Psoas muscle (tissue), 8 donors: ENCODE measurements around the gene SERPINB1. TPM values are rescaled to one million over a fixed set of nuclear protein-coding genes. Genes with fewer than 3 reads are reported as not detected.

Experiments
- ATAC-seq, 4 donors: fragments of 200-7000 bp; cut with Tn5 transposase; one replicate each; pipeline ENCODE4 v1.9.1; 2020; ENCODE audit warnings: moderate library complexity in 3 of 4, mild to moderate bottlenecking in 2 of 4
- DNase-seq, 2 donors: peaks; one replicate each; pipeline ENCODE4 v3.0.0-alpha.2; 2020
- H3K27ac ChIP-seq: fragments of 200-600 bp; one replicate; pipeline ENCODE4 v1.8.0; 2022
- H3K27me3 ChIP-seq, 3 donors: fragments of 200-600 bp in 1 of 3; one replicate each; pipeline versions ENCODE4 v1.6.1 to v1.8.0; 2013 to 2022; ENCODE audit warnings: low read length in 2 of 3, mild to moderate bottlenecking in 2 of 3, moderate library complexity in 1 of 3; ENCODE audit not compliant: insufficient read depth in 3 of 3
- H3K36me3 ChIP-seq, 2 donors: fragments of 200-600 bp in 1 of 2; one replicate each; pipeline versions ENCODE4 v1.6.1 to v1.8.0; 2013 to 2022; ENCODE audit warnings: low read depth in 1 of 2, mild to moderate bottlenecking in 1 of 2, moderate library complexity in 1 of 2; ENCODE audit not compliant: insufficient read depth in 1 of 2
- H3K4me1 ChIP-seq: fragments of 200-600 bp; one replicate; pipeline ENCODE4 v1.8.0; 2022
- H3K4me3 ChIP-seq: fragments of 200-600 bp; one replicate; pipeline ENCODE4 v1.8.0; 2022; ENCODE audit warnings: mild to moderate bottlenecking
- H3K9me3 ChIP-seq: fragments of 200-600 bp; one replicate; pipeline ENCODE4 v1.8.0; 2022
- CTCF ChIP-seq: fragments of 200-600 bp; IDR thresholded peaks from one replicate; pipeline ENCODE4 v1.8.0; 2022; ENCODE audit warnings: antibody characterized with exemption
- WGBS, 3 donors: extraction: QIAGEN DNeasy Blood & Tissue Kit; methylation state at CpG; one replicate each; pipeline versions ENCODE4 v1.1.6 to v1.1.7; 2013; 5-methylcytosine and 5-hydroxymethylcytosine counted together
- intact Hi-C, 2 donors: fragments of 100-400 bp; cut with DNase I; formaldehyde crosslinking; loops; one replicate each; pipeline versions ENCODE4 v1.11.0 to v1.14.2; 2022
- polyA plus RNA-seq, 3 donors: library from polyadenylated mRNA; stranded (reverse); fragments of 200-250 nt; gene quantifications; one replicate each; pipeline ENCODE4 v1.2.3, GENCODE V29; 2013
- total RNA-seq, 4 donors: library from RNA; stranded (reverse); fragmentation: NEBNext Ultra II Directional in 2 of 4; extraction: Animal tissue kit (Norgen Biotek cat#: 25700) in 2 of 4; gene quantifications; one replicate each; pipeline versions ENCODE4 v1.2.1 to v1.2.4, GENCODE V29; 2021 to 2023
- donor health status: healthy with polysubstance abuse.
- donor health status: DM: no; HTN: no; CAD: no; lungs with moderate emphysema.
- donor health status: Bipolar disorder and iron deficiency.
- donor health status: healthy.
- donor health status: DM: yes; HTN: yes; CAD: no.
- donor health status: DM: no; HTN: no; CAD: no.
- donor health status: DM: no; HTN: no; CAD: no.
- donor health status: DM: yes; HTN: yes; CAD: no.

SERPINB1 gene
- total and polyA plus RNA-seq, 7 donors: 10.2 to 131 (median 43.6) TPM

- 31 to 48% (median 37%) methylated on average over 10 of the region's 10 CpGs for WGBS, 3 donors
- peak; percentile 59 to 91 (median 76) for ATAC-seq
- no peak for DNase-seq
Observed at GRCh38 chr6:2782825-2783187, 58.9 kb downstream of the SERPINB1 start.

GRCh38 chr6:2782356-2782708 lies 59.3 kb downstream of the SERPINB1 start:
- Histone ChIP-seq H3K9me3 (no peaks in the 10 kb centered on the region), H3K27ac (peak overlapping the region; percentile 39), H3K4me1 (peaks cover 28% of the 10 kb centered on the region), H3K4me3 (no peak overlapping the region), H3K27me3 (no peaks in the 10 kb centered on the region), H3K36me3 (peaks cover 5 to 51% of the 10 kb centered on the region in 2 donors)
- intact Hi-C loops: no loop called here
- ATAC-seq: peak in 2 of 4 donors; percentile 23 to 41
- TF ChIP-seq CTCF: no peak
- DNase-seq: no peak
- WGBS, 3 donors: 53 to 72% (median 61%) methylated on average over 9 of the region's 9 CpGs

More at GRCh38 chr6:2782825-2783187, 58.9 kb downstream of the SERPINB1 start:
- TF ChIP-seq CTCF: no peak
- Histone ChIP-seq H3K27ac (peak overlapping the region; percentile 39), H3K9me3 (no peaks in the 10 kb centered on the region), H3K4me1 (peaks cover 28% of the 10 kb centered on the region), H3K27me3 (no peaks in the 10 kb centered on the region), H3K4me3 (no peak overlapping the region), H3K36me3 (peaks cover 5 to 52% of the 10 kb centered on the region in 2 donors)
- intact Hi-C loops: no loop called here

Other genes with a start within 250 kb of the SERPINB1 start
- gene MYLK4, start 90.9 kb downstream of the SERPINB1 start, total RNA-seq: 10 to 100 TPM in 1 of 4 donors, 1 to 10 TPM in 3; 1.2 to 23.4 (median 2.2) TPM
- 100 to 1,000 TPM in 1 of 3 donors, 10 to 100 TPM in 1, under 1 TPM in 1; 0.09 to 143 (median 30.0) TPM for gene MYLK4, start 90.9 kb downstream of the SERPINB1 start, polyA plus RNA-seq
- gene WRNIP1, start 76.5 kb downstream of the SERPINB1 start, total RNA-seq: 10 to 100 TPM; 26.5 to 53.3 (median 41.3) TPM
- gene WRNIP1, start 76.5 kb downstream of the SERPINB1 start, polyA plus RNA-seq: 10 to 100 TPM; 38.0 to 73.9 (median 56.4) TPM
- gene SERPINB9, start 61.4 kb upstream of the SERPINB1 start, total RNA-seq: 1 to 10 TPM; 1.9 to 3.1 (median 2.2) TPM
- 1 to 10 TPM in 2 of 3 donors, under 1 TPM in 1; 0.74 to 1.1 (median 1.0) TPM for gene SERPINB9, start 61.4 kb upstream of the SERPINB1 start, polyA plus RNA-seq
- 100 to 1,000 TPM in 3 of 4 donors, 10 to 100 TPM in 1; 92.3 to 205 (median 141) TPM for gene SERPINB6, start 129.7 kb upstream of the SERPINB1 start, total RNA-seq
- gene SERPINB6, start 129.7 kb upstream of the SERPINB1 start, polyA plus RNA-seq: 100 to 1,000 TPM; 161 to 239 (median 174) TPM
- gene NQO2, start 158.0 kb upstream of the SERPINB1 start, total RNA-seq: 100 to 1,000 TPM in 2 of 4 donors, 10 to 100 TPM in 2; 42.8 to 129 (median 101) TPM
- 100 to 1,000 TPM in 2 of 3 donors, 10 to 100 TPM in 1; 80.1 to 201 (median 159) TPM for gene NQO2, start 158.0 kb upstream of the SERPINB1 start, polyA plus RNA-seq
- gene RIPK1, start 226.6 kb upstream of the SERPINB1 start, total RNA-seq: 10 to 100 TPM in 1 of 4 donors, 1 to 10 TPM in 3; 6.2 to 10.4 (median 7.2) TPM
- 10 to 100 TPM in 1 of 3 donors, 1 to 10 TPM in 2; 5.6 to 10.6 (median 7.1) TPM for gene RIPK1, start 226.6 kb upstream of the SERPINB1 start, polyA plus RNA-seq